A673 (cell line): ENCODE results near the gene NAMPT.

Experiments used
- CTCF ChIP-seq: fragments of 300-800, 200-600 bp; sonication (generic); conservative IDR thresholded peaks from 2 replicates; pipeline ENCODE4 v1.5.1; 2017; ENCODE audit warnings: low read depth, mild to moderate bottlenecking, antibody characterized with exemption, low read length, moderate library complexity, mixed read lengths
- EZH2 ChIP-seq: fragments of 200-600 bp; sonication (generic); IDR thresholded peaks from 2 replicates; pipeline ENCODE4 v1.6.1; 2017; ENCODE audit warnings: borderline replicate concordance, low read depth, mild to moderate bottlenecking, mixed read lengths, antibody characterized with exemption, low read length; ENCODE audit not compliant: poor library complexity, severe bottlenecking

GRCh38 chr7:106246902-106247711, 37.7 kb downstream of the NAMPT start:
- no peak for TF ChIP-seq CTCF
- TF ChIP-seq EZH2, result no peak
